PFSK-1 (cell line): ENCODE results near the gene FRMPD4.

Experiments used
- FOXP2 ChIP-seq: optimal IDR thresholded peaks from 2 replicates; pipeline ENCODE3; 2011; ENCODE audit warnings: borderline replicate concordance, control low read depth, inconsistent platforms; ENCODE audit not compliant: insufficient read depth; ENCODE audit errors: extremely low read length, extremely low read depth
- POLR2AphosphoS5 ChIP-seq: IDR thresholded peaks from 2 replicates; pipeline ENCODE4 v1.6.1; 2012; ENCODE audit warnings: low read depth, mild to moderate bottlenecking, control low read depth, low read length, moderate library complexity
- REST ChIP-seq, 2 experiments: IDR thresholded peaks; 2 replicates each; pipeline versions ENCODE4 v1.6.1 to v1.8.0; 2011 to 2012; ENCODE audit warnings: low read depth in 2 of 2, low read length in 2 of 2, control low read depth in 1 of 2, inconsistent platforms in 1 of 2, mild to moderate bottlenecking in 1 of 2, moderate library complexity in 1 of 2; ENCODE audit not compliant: insufficient read depth in 1 of 2
- SIN3A ChIP-seq: IDR thresholded peaks from 2 replicates; pipeline ENCODE4 v1.6.1; 2012; ENCODE audit warnings: mild to moderate bottlenecking, low read length, moderate library complexity, borderline replicate concordance; ENCODE audit not compliant: insufficient read depth

- no peak for TF ChIP-seq POLR2AphosphoS5
- TF ChIP-seq REST (IDR thresholded peaks at IDR 0.05; ENCODE audit: insufficient read depth in 1 of 2, low read depth in 2 of 2, low read length in 2 of 2) = no peak
- TF ChIP-seq FOXP2 = no peak
- TF ChIP-seq SIN3A = no peak
These were observed 183.8 kb downstream of the FRMPD4 start for GRCh38 chrX:12322031-12322430.
